ENCODE data around the gene RAB42. TPM values are rescaled to one million over a fixed set of nuclear protein-coding genes. Genes with fewer than 3 reads are reported as not detected.

Gene RAB42
- total and polyA plus RNA-seq, 9 of the 15 experiments (the other 6 are each of a cell fraction or from before 2014, with no cell fraction given): 0.07 to 0.14 (median 0.12) TPM; not detected in 6

DNA sequence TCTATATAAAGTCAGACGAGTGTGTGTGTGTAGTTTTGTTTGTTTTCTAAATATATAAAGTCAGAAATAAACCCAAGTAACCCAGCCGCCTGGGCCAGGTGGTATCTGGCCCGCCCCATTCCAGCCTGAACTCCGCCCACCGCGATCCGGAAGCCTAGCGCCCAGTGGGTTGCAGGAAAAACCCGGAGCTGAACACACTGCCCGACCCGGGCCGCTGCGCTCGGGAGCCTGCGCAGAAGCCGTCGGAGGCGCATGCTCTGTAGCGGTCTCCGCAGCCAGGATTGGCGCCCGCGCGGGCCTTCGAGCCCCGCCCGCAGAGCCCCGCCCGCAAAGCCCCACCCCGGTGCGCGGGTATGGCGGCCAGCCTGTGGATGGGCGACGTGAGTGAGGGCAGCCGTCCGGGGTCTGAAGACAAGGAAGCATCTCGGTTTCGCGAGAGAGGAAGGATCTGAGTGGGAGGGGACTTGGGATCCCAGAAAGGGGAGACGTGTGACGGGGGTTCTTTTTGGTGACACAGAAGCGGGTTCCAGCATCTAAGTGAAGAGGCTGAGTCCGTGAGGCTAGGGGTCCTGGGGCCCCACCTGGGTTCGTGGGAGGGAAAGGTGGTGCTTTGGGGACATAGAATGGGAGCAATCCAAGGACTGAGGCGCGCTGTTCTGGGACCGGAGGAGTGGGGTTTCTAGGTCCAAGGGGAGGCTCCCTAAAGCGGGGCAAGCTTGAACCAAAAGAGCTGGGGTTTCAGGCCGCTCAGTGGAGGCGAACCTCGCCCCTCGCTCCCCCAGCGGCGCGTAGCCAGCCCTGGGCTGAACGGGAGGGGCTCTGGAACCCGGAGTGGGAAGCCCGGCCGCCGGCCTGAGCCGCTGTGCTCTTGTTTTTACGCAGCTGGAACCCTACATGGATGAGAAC is 39.1 kb upstream of the RAB42 start, which contains the start of gene TRNAU1AP (continued):
- TF ChIP-seq, protein P1, sequence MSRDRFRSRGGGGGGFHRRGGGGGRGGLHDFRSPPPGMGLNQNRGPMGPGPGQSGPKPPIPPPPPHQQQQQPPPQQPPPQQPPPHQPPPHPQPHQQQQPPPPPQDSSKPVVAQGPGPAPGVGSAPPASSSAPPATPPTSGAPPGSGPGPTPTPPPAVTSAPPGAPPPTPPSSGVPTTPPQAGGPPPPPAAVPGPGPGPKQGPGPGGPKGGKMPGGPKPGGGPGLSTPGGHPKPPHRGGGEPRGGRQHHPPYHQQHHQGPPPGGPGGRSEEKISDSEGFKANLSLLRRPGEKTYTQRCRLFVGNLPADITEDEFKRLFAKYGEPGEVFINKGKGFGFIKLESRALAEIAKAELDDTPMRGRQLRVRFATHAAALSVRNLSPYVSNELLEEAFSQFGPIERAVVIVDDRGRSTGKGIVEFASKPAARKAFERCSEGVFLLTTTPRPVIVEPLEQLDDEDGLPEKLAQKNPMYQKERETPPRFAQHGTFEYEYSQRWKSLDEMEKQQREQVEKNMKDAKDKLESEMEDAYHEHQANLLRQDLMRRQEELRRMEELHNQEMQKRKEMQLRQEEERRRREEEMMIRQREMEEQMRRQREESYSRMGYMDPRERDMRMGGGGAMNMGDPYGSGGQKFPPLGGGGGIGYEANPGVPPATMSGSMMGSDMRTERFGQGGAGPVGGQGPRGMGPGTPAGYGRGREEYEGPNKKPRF (IDR thresholded peaks at IDR 0.05; ENCODE audit: low read depth, low read length): no peak
- TF ChIP-seq TSHZ1 (CRISPR knock-in tag; IDR thresholded peaks at IDR 0.05) (peak; percentile 13; the same call in 1 of the 2 replicates), PHTF2 (CRISPR knock-in tag; IDR thresholded peaks at IDR 0.05) (no peak), ZSCAN29 (IDR thresholded peaks at IDR 0.05) (no peak), ZNF408 (CRISPR knock-in tag; IDR thresholded peaks at IDR 0.05; ENCODE audit: low read depth) (no peak), FOXA3 (CRISPR knock-in tag; conservative IDR thresholded peaks at IDR 0.05 in 1 of 2, IDR thresholded peaks at IDR 0.05 in 1 of 2) (peak in 1 of 2 experiments; percentile 71; a peak in 1 of 4 replicates), NEUROD1 (IDR thresholded peaks at IDR 0.05; ENCODE audit: borderline replicate concordance, low read depth, low read length, partially characterized antibody) (peak; percentile 100), MEIS2 (IDR thresholded peaks at IDR 0.05; ENCODE audit: partially characterized antibody) (peak; percentile 93), DACH1 (IDR thresholded peaks at IDR 0.05; ENCODE audit: partially characterized antibody) (peak; percentile 13), SOX6 (IDR thresholded peaks at IDR 0.05) (peak; percentile 22; the same call in 1 of the 2 replicates), ZFP1 (CRISPR knock-in tag; IDR thresholded peaks at IDR 0.05) (no peak), PYGO2 (tag; IDR thresholded peaks at IDR 0.05) (no peak), FIP1L1 (IDR thresholded peaks at IDR 0.05; ENCODE audit: low read depth, low read length, poor library complexity, severe bottlenecking) (peak; percentile 98)
- TF ChIP-seq, protein P2, sequence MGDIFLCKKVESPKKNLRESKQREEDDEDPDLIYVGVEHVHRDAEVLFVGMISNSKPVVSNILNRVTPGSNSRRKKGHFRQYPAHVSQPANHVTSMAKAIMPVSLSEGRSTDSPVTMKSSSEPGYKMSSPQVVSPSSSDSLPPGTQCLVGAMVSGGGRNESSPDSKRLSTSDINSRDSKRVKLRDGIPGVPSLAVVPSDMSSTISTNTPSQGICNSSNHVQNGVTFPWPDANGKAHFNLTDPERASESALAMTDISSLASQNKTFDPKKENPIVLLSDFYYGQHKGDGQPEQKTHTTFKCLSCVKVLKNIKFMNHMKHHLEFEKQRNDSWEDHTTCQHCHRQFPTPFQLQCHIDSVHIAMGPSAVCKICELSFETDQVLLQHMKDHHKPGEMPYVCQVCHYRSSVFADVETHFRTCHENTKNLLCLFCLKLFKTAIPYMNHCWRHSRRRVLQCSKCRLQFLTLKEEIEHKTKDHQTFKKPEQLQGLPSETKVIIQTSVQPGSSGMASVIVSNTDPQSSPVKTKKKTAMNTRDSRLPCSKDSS (IDR thresholded peaks at IDR 0.05; ENCODE audit: low read depth, partially characterized antibody): no peak
- TF ChIP-seq, protein P3, sequence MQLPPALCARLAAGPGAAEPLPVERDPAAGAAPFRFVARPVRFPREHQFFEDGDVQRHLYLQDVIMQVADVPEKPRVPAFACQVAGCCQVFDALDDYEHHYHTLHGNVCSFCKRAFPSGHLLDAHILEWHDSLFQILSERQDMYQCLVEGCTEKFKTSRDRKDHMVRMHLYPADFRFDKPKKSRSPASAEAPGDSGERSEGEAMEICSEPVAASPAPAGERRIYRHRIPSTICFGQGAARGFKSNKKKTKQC (CRISPR knock-in tag; IDR thresholded peaks at IDR 0.05): peak; percentile 9; the same call in 1 of the 2 replicates
